ENCODE data around the gene TRHDE.

DNA sequence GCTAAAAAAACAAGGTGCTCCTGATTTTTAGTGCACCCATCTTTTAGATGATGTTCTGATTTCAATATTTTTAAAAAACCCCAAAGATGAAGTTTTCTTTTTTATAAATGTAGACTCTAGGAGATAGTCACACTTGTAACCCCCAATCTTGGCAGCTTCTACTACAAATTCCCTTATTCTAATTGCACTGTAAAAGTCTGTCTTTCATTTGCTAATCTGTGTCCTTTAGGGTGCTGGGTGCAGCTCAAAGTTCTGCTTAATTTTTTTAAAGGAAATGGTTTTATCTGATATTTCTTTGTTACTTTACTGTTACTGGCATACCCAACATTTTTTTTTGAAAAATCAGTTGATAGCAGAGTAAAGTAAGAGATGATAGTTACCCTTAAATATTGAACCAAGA lies 172.0 kb downstream of the TRHDE start:
- TF ChIP-seq POLR2A (IDR thresholded peaks at IDR 0.05; ENCODE audit: low read length): no peak
- TF ChIP-seq GATA1 (IDR thresholded peaks at IDR 0.05; ENCODE audit: low read depth, low read length): no peak
